Astrocyte (in vitro differentiated cells and primary cell): ENCODE results near the gene GBF1. TPM values are rescaled to one million over a fixed set of nuclear protein-coding genes. Genes with fewer than 3 reads are reported as not detected.

Source experiments
- DNase-seq: peaks from one replicate; pipeline ENCODE4 v3.0.0-alpha.2; 2010; ENCODE audit warnings: low read depth
- FAIRE-seq: peaks from 2 replicates; lab custom pipeline; 2011; peaks lifted over from hg19 to GRCh38; lab: Jason Lieb, UNC
- H2AFZ ChIP-seq: 2 replicates; pipeline ENCODE4 v1.6.0; 2012; ENCODE audit warnings: low read depth, low read length, inconsistent platforms
- H3K27ac ChIP-seq: 2 replicates; pipeline ENCODE4 v1.5.1; 2011; ENCODE audit warnings: low read depth, low read length, inconsistent platforms
- H3K27me3 ChIP-seq: 2 replicates; pipeline ENCODE4 v1.6.0; 2011; ENCODE audit warnings: low read length, inconsistent platforms; ENCODE audit not compliant: insufficient read depth
- H3K36me3 ChIP-seq: 2 replicates; pipeline ENCODE4 v1.5.1; 2011; ENCODE audit warnings: low read length, inconsistent platforms; ENCODE audit not compliant: insufficient read depth
- H3K4me1 ChIP-seq: 2 replicates; pipeline ENCODE4 v1.5.1; 2011; ENCODE audit warnings: low read length, inconsistent platforms; ENCODE audit not compliant: insufficient read depth
- H3K4me2 ChIP-seq: 2 replicates; pipeline ENCODE4 v1.6.0; 2012; ENCODE audit warnings: low read length, inconsistent platforms
- H3K4me3 ChIP-seq: 2 replicates; pipeline ENCODE4 v1.5.1; 2011; ENCODE audit warnings: low read depth, mild to moderate bottlenecking, low read length, inconsistent platforms; ENCODE audit not compliant: insufficient read depth
- H3K79me2 ChIP-seq: 2 replicates; pipeline ENCODE4 v1.6.0; 2012; ENCODE audit warnings: mild to moderate bottlenecking, low read length, inconsistent platforms; ENCODE audit not compliant: insufficient read depth
- H3K9ac ChIP-seq: 2 replicates; pipeline ENCODE4 v1.6.0; 2012; ENCODE audit warnings: mild to moderate bottlenecking, low read length, inconsistent platforms
- H3K9me3 ChIP-seq: 2 replicates; pipeline ENCODE4 v1.5.1; 2012; ENCODE audit warnings: low read depth, mild to moderate bottlenecking, low read length, inconsistent platforms; ENCODE audit not compliant: insufficient read depth
- H4K20me1 ChIP-seq: 2 replicates; pipeline ENCODE4 v1.6.0; 2012; ENCODE audit warnings: low read length, inconsistent platforms; ENCODE audit not compliant: insufficient read depth
- H3K27ac Mint-ChIP-seq: one replicate; pipeline ENCODE4 v1.8.0; 2021; ENCODE audit warnings: mild to moderate bottlenecking, mixed read lengths; ENCODE audit not compliant: unreplicated experiment
- H3K27me3 Mint-ChIP-seq: one replicate; pipeline ENCODE4 v1.8.0; 2021; ENCODE audit warnings: low read depth, mixed read lengths; ENCODE audit not compliant: unreplicated experiment
- H3K36me3 Mint-ChIP-seq: one replicate; pipeline ENCODE4 v1.8.0; 2021; ENCODE audit warnings: low read depth, mixed read lengths; ENCODE audit not compliant: unreplicated experiment
- H3K4me1 Mint-ChIP-seq: one replicate; pipeline ENCODE4 v1.8.0; 2021; ENCODE audit warnings: low read depth, mixed read lengths; ENCODE audit not compliant: unreplicated experiment
- H3K4me3 Mint-ChIP-seq: one replicate; pipeline ENCODE4 v1.8.0; 2021; ENCODE audit warnings: mild to moderate bottlenecking, moderate library complexity, mixed read lengths; ENCODE audit not compliant: unreplicated experiment
- H3K9me3 Mint-ChIP-seq: one replicate; pipeline ENCODE4 v1.8.0; 2021; ENCODE audit warnings: mild to moderate bottlenecking, mixed read lengths; ENCODE audit not compliant: unreplicated experiment
- CTCF ChIP-seq: IDR thresholded peaks from 2 replicates; pipeline ENCODE4 v1.5.1; 2011; ENCODE audit warnings: low read depth, mild to moderate bottlenecking, inconsistent platforms, low read length, moderate library complexity; ENCODE audit not compliant: insufficient read depth
- EZH2 ChIP-seq: IDR thresholded peaks from 2 replicates; pipeline ENCODE4 v1.6.1; 2012; ENCODE audit warnings: mild to moderate bottlenecking, low read length, inconsistent platforms; ENCODE audit not compliant: insufficient read depth
- total RNA-seq: library from RNA; stranded (reverse); gene quantifications from 2 replicates; pipeline ENCODE4 v1.2.1, GENCODE V29; 2021

The GBF1 gene
- total RNA-seq, 1 donor from 2014 or later: 72.8 TPM

- no peaks in the 10 kb centered on the region for H3K27me3 ChIP-seq
- H4K20me1 ChIP-seq: peaks cover 85% of the 10 kb centered on the region
- no peak overlapping the region for H3K4me3 Mint-ChIP-seq
- FAIRE-seq (no peak), DNase-seq (no peak)
- no peak overlapping the region for H3K4me2 ChIP-seq
- H3K36me3 ChIP-seq: no peaks in the 10 kb centered on the region
- peaks cover 25% of the 10 kb centered on the region for H3K4me1 Mint-ChIP-seq
- H3K9me3 ChIP-seq: no peaks in the 10 kb centered on the region
- no peak overlapping the region for H3K27ac Mint-ChIP-seq
- H3K9me3 Mint-ChIP-seq: no peaks in the 10 kb centered on the region
- no peak overlapping the region for H3K9ac ChIP-seq
- H3K4me3 ChIP-seq: no peak overlapping the region
- TF ChIP-seq EZH2: no peak
- TF ChIP-seq CTCF: no peak
- H2AFZ ChIP-seq: no peak overlapping the region
- peaks cover 89% of the 10 kb centered on the region for H3K79me2 ChIP-seq
- H3K4me1 ChIP-seq: peaks cover 10% of the 10 kb centered on the region
- peaks cover 4% of the 10 kb centered on the region for H3K36me3 Mint-ChIP-seq
- no peaks in the 10 kb centered on the region for H3K27me3 Mint-ChIP-seq
- H3K27ac ChIP-seq: no peak overlapping the region
Measured at GRCh38 chr10:102285133-102285532, 39.8 kb downstream of the GBF1 start.

DNA sequence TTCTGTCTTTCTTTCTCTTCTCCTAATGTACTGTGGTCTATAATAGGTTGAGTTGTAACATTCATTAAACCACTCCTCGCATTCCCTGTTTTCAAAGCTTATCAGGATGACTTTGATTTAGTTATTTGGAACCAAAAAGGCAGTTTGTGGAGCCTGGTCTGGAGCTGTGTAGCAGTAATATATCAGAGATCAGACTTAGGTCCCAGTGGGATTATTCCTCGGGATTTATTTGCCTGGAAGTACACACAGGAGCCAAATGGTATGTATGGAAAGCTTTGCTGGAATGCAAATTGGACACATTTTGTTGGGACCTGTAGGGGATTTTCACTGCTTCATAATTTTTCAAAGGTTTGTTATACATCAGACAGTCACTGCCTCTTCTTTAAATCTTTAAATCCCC, 40.9 kb downstream of the GBF1 start:
- Histone ChIP-seq H3K4me3 (no peak overlapping the region), H3K9ac (no peak overlapping the region), H3K27ac (no peak overlapping the region), H3K27me3 (no peaks in the 10 kb centered on the region), H2AFZ (no peak overlapping the region), H3K9me3 (no peaks in the 10 kb centered on the region), H3K4me1 (no peaks in the 10 kb centered on the region), H3K36me3 (no peaks in the 10 kb centered on the region), H3K4me2 (no peak overlapping the region), H4K20me1 (peaks cover 84% of the 10 kb centered on the region), H3K79me2 (peaks cover 87% of the 10 kb centered on the region)
- FAIRE-seq (no peak), DNase-seq (no peak)
- Mint-ChIP-seq H3K36me3 (peaks cover 6% of the 10 kb centered on the region), H3K27me3 (no peaks in the 10 kb centered on the region), H3K9me3 (no peaks in the 10 kb centered on the region), H3K27ac (no peak overlapping the region), H3K4me1 (peaks cover 14% of the 10 kb centered on the region), H3K4me3 (no peak overlapping the region)
- no peak for TF ChIP-seq EZH2
- no peak for TF ChIP-seq CTCF

- H3K4me1 Mint-ChIP-seq: peaks cover 10% of the 10 kb centered on the region
- no peak overlapping the region for H3K4me3 Mint-ChIP-seq
- Histone ChIP-seq H3K4me1 (no peaks in the 10 kb centered on the region), H3K4me3 (no peak overlapping the region), H3K79me2 (peaks cover 93% of the 10 kb centered on the region), H3K9ac (no peak overlapping the region), H3K27me3 (no peaks in the 10 kb centered on the region), H3K27ac (no peak overlapping the region), H4K20me1 (peaks cover 90% of the 10 kb centered on the region), H3K36me3 (no peaks in the 10 kb centered on the region), H3K4me2 (no peak overlapping the region), H2AFZ (no peak overlapping the region), H3K9me3 (no peaks in the 10 kb centered on the region)
- TF ChIP-seq CTCF (no peak), EZH2 (no peak)
- peaks cover 7% of the 10 kb centered on the region for H3K36me3 Mint-ChIP-seq
- H3K27ac Mint-ChIP-seq: no peak overlapping the region
- H3K27me3 Mint-ChIP-seq: no peaks in the 10 kb centered on the region
- no peaks in the 10 kb centered on the region for H3K9me3 Mint-ChIP-seq
- DNase-seq: no peak
- no peak for FAIRE-seq
Measured at GRCh38 chr10:102287538-102287937, 42.2 kb downstream of the GBF1 start.
